GM19328 (cell line): ENCODE measurements around the gene RNASEH2C.
"Not testable (repeated sequence)": the region's sequence is repeated elsewhere in the genome, so short reads cannot be mapped to it uniquely, and the experiment has no call there.

ENCODE experiments used
- ATAC-seq: cut with Tn5 transposase; IDR thresholded peaks from one replicate; pipeline ENCODE4 v1.9.1; 2021; ENCODE audit warnings: mild to moderate bottlenecking, moderate library complexity; ENCODE audit not compliant: unreplicated experiment

The RNASEH2C gene

GRCh38 chr11:65717906-65718305, 2.7 kb downstream of the RNASEH2C start:
- no peak for ATAC-seq

DNA sequence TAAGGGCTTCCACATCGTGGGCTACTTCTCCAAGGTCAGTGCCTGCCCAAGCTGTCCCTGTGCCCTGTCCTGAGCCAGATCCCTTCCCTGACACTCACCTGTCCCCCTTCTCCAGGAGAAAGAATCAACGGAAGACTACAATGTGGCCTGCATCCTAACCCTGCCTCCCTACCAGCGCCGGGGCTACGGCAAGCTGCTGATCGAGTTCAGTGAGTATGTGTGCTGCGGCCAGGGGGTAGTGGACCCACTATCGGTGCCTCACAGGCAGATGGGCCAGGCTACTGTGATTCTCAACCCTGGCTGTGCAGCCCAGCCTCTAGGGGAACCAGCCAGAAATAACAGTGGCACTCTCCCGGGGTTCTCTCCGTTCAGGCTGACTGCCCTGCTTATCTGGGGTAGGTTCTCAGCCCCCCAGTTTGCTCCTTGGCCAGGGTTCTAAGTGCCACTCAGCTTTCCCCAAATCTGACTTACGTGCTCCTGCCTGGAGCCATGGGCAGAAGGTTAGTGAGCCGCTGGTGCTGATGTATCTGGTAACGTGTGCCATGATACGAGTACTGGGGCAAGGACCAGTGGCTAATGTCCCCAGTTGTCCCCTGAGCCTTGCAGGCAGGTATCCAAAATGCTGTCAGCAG, 3.7 kb downstream of the RNASEH2C start:
- ATAC-seq: no peak

DNA sequence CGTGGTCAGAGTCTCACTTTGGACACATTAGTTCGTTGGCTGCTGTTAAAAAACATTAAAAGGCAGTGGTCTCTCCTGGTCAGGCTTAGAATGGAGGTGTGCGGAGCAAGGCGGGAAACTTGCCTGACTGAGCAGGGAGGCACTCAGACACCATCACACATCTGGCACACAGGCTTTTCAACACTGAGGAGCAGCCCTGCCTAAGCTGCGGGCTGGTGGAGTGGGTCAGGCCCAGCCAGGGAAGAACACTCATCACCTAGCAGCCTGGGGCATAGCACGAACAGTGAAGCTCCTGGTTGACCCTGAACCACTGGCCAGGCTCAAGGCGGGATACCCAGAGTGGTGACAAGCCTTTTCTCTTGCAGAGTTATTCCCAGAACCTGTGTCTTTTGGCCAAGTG, 4.3 kb downstream of the RNASEH2C start:
- ATAC-seq: no peak

DNA sequence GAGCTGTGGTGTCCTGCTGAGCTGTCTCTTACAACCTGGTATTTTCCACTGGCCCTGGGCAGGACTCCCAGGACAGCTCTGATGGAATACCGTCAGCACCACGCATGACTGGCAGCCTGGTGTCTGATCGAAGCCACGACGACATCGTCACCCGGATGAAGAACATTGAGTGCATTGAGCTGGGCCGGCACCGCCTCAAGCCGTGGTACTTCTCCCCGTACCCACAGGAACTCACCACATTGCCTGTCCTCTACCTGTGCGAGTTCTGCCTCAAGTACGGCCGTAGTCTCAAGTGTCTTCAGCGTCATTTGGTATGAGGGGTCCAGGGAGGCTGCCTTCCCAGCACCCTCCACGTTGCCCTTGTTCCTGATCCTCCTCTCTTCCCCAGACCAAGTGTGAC, 6.2 kb downstream of the RNASEH2C start:
- ATAC-seq: no peak

GRCh38 chr11:65713212-65713969, 7.2 kb downstream of the RNASEH2C start:
- no peak for ATAC-seq

DNA sequence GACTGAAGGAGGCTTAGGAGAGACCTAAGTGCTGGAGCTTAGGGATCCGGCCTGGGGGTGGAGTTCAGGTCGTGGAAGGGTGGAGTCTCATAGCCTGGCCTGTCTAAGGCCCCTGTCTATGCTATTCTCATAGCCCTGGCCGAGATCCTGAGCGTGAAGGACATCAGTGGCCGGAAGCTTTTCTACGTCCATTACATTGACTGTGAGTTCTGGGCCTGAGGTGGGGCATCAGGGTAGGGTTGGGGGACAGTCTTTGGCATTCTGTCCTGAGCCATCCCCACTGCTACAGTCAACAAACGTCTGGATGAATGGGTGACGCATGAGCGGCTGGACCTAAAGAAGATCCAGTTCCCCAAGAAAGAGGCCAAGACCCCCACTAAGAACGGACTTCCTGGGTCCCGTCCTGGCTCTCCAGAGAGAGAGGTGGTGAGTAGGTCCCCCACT, 7.9 kb downstream of the RNASEH2C start:
- no peak for ATAC-seq

GRCh38 chr11:65711785-65712632, 8.6 kb downstream of the RNASEH2C start, which contains the start of gene KAT5:
Gene KAT5 (plus strand): TSS chr11:65712252. CDS start chr11:65712268, 16 bp downstream.
- ATAC-seq: peak; percentile 87

GRCh38 chr11:65710421-65710820, 10.2 kb downstream of the RNASEH2C start:
- ATAC-seq: no peak

- no peak for ATAC-seq
Measured at GRCh38 chr11:65709661-65710060, 10.9 kb downstream of the RNASEH2C start.

DNA sequence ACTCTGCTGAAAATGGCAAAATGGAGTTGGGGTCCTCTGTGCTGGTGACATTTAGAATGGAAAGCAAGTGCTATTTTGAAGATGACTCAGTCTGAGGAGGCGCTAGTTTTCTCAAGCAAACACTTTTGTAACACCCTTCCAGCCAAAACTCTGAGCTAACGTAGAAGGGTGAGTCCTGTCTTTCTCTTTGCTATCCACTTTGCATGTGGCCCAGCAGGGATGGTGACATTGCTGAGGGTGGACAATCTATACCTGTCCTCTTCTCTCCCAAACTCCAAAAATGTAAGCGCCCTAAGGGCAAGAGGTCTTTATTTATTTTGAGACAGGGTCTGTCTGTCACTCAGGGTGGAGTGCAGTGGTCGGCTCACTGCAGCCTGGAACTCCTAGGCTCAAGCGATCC, 12.1 kb downstream of the RNASEH2C start:
- ATAC-seq: no peak

DNA sequence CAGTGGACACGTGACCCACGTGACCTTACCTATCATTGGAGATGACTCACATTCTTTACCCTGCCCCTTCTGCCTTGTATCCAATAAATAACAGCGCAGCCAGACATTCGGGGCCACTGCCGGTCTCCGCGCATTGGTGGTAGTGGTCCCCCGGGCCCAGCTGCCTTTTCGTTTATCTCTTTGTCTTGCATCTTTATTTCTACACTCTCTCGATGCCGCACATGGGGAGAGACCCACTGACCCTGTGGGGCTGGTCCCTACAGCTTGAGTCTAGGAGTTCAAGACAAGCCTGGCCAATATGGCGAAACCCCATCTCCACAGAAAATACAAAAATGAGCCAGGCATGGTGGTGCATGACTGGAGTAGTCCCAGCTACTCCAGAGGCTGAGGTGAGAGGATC, 13.6 kb downstream of the RNASEH2C start:
- not testable (repeated sequence) for ATAC-seq

GRCh38 chr11:65706303-65706763, 14.3 kb downstream of the RNASEH2C start:
- not testable (repeated sequence) for ATAC-seq

DNA sequence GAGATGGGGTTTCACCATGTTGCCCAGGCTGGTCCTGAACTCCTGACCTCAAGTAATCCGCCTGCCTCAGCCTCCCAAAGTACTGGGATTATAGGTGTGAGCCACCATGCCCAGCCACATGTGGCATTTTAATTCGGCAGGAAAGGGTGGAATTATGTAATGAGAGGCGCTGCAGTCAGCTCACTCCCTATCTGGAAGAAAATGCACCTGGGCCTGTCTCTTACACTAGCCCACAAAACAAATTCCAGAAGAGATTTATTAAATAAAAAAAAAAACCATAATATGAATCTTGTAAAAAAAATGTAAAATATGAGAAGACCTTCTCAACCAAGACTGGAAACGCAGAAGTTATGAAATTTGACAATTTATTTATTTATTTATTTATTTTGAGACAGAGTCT, 16.8 kb downstream of the RNASEH2C start:
- ATAC-seq: no peak

DNA sequence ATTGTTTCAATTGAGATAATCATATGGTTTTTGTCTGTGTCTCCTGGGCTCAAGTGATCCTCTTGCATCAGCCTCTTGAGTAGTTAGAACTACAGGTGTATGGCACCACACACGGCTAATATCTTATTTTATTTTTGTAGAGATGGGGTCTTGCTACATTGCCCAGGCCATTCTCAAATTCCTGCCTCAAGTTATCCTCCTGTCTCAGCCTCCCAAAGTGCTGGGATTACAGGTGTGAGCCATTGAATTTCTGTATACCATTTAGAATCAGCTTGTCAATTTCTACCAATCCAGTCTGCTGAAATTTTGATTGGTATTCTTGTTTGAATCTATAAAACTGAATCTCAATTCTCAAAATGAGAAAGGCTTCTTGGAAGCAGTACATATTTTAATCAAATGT, 18.9 kb downstream of the RNASEH2C start:
- ATAC-seq: no peak

- ATAC-seq: no peak
Measured at GRCh38 chr11:65700399-65700798, 20.2 kb downstream of the RNASEH2C start.

DNA sequence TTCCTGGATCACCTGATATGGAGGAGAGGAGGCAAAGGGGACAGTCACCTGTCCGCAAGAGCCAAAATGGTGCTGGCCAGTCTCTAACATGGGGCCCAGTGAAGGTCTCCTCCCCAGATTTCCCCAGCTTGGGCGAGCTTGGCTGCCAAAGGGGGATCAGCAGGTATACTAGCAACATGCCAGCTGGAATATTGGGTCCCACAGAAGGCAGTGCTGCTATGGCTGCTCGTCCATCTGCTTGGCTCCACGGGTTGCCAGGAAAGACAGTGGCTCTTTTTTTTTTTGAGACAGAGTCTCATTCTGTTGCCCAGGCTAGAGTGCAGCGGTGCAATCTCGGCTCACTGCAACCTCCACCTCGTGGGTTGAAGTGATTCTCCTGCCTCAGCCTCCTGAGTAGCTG, 21.3 kb downstream of the RNASEH2C start:
- no peak for ATAC-seq

DNA sequence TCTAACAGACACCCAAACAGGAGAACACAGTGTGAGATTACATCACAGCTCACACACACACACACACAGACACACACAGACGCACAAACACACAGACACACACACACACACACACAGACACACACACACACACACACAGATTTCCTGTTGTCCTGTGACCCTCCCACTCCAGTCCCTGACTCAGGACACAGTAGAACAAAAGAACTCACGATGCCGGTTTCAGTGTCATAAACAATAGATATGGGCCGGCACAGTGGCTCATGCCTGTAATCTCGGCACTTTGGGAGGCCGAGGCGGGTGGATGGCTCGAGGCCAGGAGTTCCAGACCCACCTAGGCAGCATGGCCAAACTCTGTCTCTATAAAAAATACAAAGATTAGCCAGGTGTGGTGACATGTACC, 22.4 kb downstream of the RNASEH2C start:
- ATAC-seq: no peak

DNA sequence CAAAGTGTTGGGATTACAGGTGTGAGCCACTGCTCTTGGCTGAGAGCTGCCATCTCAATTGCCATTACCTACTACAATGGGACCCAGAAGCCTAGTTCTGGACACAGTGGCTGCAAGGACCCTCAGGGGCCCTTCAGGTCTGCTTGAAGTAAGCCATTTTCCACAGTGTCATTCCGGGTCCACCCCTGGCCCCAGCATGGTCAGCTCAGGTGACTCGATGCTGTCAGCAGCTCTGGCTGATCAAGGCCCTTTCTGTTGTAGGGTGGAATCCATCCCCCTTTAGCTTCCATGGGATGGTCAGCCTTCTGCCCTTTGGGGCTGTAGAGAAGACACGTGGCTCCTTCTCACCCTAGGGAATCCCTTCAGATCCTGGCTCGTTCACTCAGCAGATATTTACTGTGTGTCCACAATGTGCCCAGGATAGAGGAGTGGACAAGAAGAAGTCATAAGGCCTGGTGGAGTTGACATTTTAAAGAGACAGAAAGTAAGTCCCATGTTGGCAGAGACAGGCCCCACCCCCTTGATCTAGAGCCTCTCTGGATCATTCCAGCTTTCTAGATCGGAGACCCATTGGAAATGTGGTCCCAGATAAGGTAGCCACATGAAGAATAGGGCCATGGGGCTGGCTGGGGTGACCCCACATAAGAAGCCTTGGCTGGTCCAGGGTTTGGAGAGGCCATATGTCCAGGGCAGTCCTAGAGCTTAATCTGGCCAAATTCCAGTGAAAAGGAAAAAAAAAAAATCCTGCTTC, 23.6 kb downstream of the RNASEH2C start:
- no peak for ATAC-seq

GRCh38 chr11:65695459-65696241, 24.9 kb downstream of the RNASEH2C start:
- ATAC-seq: no peak

DNA sequence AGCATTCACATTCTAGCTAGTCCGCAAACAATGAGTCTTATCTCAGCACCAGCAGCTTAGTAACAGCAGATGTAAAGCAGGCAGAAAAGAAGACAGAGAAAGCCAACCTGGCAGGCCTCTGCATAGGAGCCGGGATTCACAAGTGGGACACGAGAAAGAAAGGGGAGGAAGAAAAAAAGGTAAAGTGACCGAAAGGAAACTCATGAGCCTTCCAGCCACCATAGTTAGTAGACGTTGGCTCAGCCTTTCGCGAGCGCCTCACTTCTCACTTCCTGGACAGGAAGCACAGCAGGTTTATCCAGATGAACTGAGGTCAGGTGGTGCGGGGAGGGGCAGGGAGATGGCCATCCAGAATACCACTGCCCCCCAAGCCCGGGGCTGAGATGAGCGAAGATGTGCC, 28.2 kb downstream of the RNASEH2C start:
- ATAC-seq: no peak
